Transverse colon (tissue), 4 donors: Measurements from ENCODE around the gene MAPKAP1. TPM values are rescaled to one million over a fixed set of nuclear protein-coding genes. Genes with fewer than 3 reads are reported as not detected.

Experiments used
- DNase-seq: peaks from one replicate; pipeline ENCODE4 v3.0.0-alpha.2; 2019
- H3K27ac ChIP-seq, 4 donors: fragments of 200-600 bp; sonication (generic); 2 replicates each; pipeline ENCODE4 v1.5.1; 2016 to 2018; ENCODE audit warnings: inconsistent platforms in 4 of 4
- H3K27me3 ChIP-seq: fragments of 200-600 bp; sonication (generic); 2 replicates; pipeline ENCODE4 v1.5.1; 2017; ENCODE audit warnings: inconsistent platforms
- H3K36me3 ChIP-seq, 4 donors: fragments of 200-600 bp; sonication (generic); 2 replicates each; pipeline ENCODE4 v1.5.1; 2017 to 2019; ENCODE audit warnings: inconsistent platforms in 4 of 4
- H3K4me1 ChIP-seq, 4 donors: fragments of 200-600 bp; sonication (generic); 2 replicates each; pipeline ENCODE4 v1.5.1; 2017 to 2020; ENCODE audit warnings: inconsistent platforms in 4 of 4
- H3K4me3 ChIP-seq, 4 donors: fragments of 200-600 bp; sonication (generic); 1 replicate in 1 of 4; 2 replicates in 3 of 4; pipeline versions ENCODE4 v1.5.1 to v1.6.1; 2017 to 2019; ENCODE audit warnings: inconsistent platforms in 4 of 4
- H3K9me3 ChIP-seq, 2 donors: fragments of 200-600 bp; sonication (generic); 2 replicates each; pipeline ENCODE4 v1.5.1; 2017 to 2019; ENCODE audit warnings: inconsistent platforms in 2 of 2
- EP300 ChIP-seq: sonication (generic); formaldehyde crosslinking; IDR thresholded peaks from one replicate; pipeline ENCODE4 v1.6.1; 2017; ENCODE audit warnings: antibody characterized with exemption, low read depth
- POLR2A ChIP-seq: fragments of 450-650 bp; IDR thresholded peaks from one replicate; pipeline ENCODE4 v1.6.1; 2016; ENCODE audit warnings: antibody characterized with exemption, mild to moderate bottlenecking, moderate library complexity
- POLR2AphosphoS5 ChIP-seq, 3 donors: sonication (generic); formaldehyde crosslinking; IDR thresholded peaks; one replicate each; pipeline ENCODE4 v1.6.1; 2016; ENCODE audit warnings: antibody characterized with exemption in 3 of 3
- WGBS, 2 donors: methylation state at CpG; one replicate each; pipeline ENCODE4 v1.1.5; 2018; ENCODE audit warnings: low coverage in 1 of 2; 5-methylcytosine and 5-hydroxymethylcytosine counted together
- in situ Hi-C, 4 donors: fragments of 200-750 bp; cut with MboI; loops; one replicate each; pipeline versions ENCODE4 v1.15.0 to v1.15.1; 2017; ENCODE audit warnings: low sequenced_read_pairs in 3 of 4, low pct_ligation_motif_present in 1 of 4, low pct_unique_long_range_greater_than_20kb in 1 of 4
- intact Hi-C: fragments of 100-400 bp; cut with DNase I; formaldehyde crosslinking; loops from one replicate; pipeline ENCODE4 v1.15.1; 2023; ENCODE audit warnings: low total_unique reads
- total RNA-seq, 4 donors: library from RNA; depleted of rRNA; stranded (reverse); fragments of >200 nt; gene quantifications; one replicate each; pipeline ENCODE4 v1.1.0, GENCODE V29; 2016
- TF ChIP-seq, protein P1 (sequence below), 5 experiments: fragments of 200-600 bp in 3 of 5; fragments of 450-650 bp in 2 of 5; sonication (generic) in 3 of 5; IDR thresholded peaks; 1 replicate in 2 of 5; 2 replicates in 3 of 5; pipeline ENCODE4 v1.5.1; 2016 to 2017; ENCODE audit warnings: antibody characterized with exemption in 5 of 5, inconsistent platforms in 3 of 5, mild to moderate bottlenecking in 2 of 5, moderate library complexity in 1 of 5

The MAPKAP1 gene
- total RNA-seq, 4 donors from 2014 or later = 59.8 to 83.4 (median 71.2) TPM

- no peaks in the 10 kb centered on the region for H3K9me3 ChIP-seq
- intact Hi-C loops = no loop called here
- TF ChIP-seq EP300 (no peak), POLR2AphosphoS5 (IDR thresholded peaks at IDR 0.05) (no peak), POLR2A (no peak)
- TF ChIP-seq, protein P1, sequence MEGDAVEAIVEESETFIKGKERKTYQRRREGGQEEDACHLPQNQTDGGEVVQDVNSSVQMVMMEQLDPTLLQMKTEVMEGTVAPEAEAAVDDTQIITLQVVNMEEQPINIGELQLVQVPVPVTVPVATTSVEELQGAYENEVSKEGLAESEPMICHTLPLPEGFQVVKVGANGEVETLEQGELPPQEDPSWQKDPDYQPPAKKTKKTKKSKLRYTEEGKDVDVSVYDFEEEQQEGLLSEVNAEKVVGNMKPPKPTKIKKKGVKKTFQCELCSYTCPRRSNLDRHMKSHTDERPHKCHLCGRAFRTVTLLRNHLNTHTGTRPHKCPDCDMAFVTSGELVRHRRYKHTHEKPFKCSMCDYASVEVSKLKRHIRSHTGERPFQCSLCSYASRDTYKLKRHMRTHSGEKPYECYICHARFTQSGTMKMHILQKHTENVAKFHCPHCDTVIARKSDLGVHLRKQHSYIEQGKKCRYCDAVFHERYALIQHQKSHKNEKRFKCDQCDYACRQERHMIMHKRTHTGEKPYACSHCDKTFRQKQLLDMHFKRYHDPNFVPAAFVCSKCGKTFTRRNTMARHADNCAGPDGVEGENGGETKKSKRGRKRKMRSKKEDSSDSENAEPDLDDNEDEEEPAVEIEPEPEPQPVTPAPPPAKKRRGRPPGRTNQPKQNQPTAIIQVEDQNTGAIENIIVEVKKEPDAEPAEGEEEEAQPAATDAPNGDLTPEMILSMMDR (IDR thresholded peaks at IDR 0.05) = no peak
- H3K36me3 ChIP-seq = no peaks in the 10 kb centered on the region
- DNase-seq = no peak
- no peak overlapping the region for H3K27ac ChIP-seq
- WGBS, 2 donors = 82 to 92% methylated on average over 1 to 4 of the region's 4 CpGs
- H3K4me1 ChIP-seq = peaks cover 2 to 9% (median 5%) of the 10 kb centered on the region in 4 donors
- in situ Hi-C loops = loop anchor here in 3 of 4 donors (10.0 to 25.0 kb wide), 2 partner anchors 84 to 227 kb away; no protein-coding TSS in a partner anchor
- H3K27me3 ChIP-seq = no peaks in the 10 kb centered on the region
- no peak overlapping the region for H3K4me3 ChIP-seq
These were observed 68.0 kb downstream of the MAPKAP1 start for GRCh38 chr9:125639057-125639456.

- no peak overlapping the region for H3K27ac ChIP-seq
- DNase-seq = no peak
- peaks cover 7 to 15% (median 11%) of the 10 kb centered on the region in 4 donors for H3K4me1 ChIP-seq
- no peak overlapping the region for H3K4me3 ChIP-seq
- in situ Hi-C loops = loop anchor here in 3 of 4 donors (10.0 to 25.0 kb wide), 2 partner anchors 84 to 226 kb away; no protein-coding TSS in a partner anchor
- no peaks in the 10 kb centered on the region for H3K9me3 ChIP-seq
- WGBS, 2 donors = 88 to 90% methylated on average over 3 to 7 of the region's 7 CpGs
- H3K27me3 ChIP-seq = no peaks in the 10 kb centered on the region
- no peaks in the 10 kb centered on the region for H3K36me3 ChIP-seq
- TF ChIP-seq EP300 (no peak), POLR2A (no peak), POLR2AphosphoS5 (IDR thresholded peaks at IDR 0.05) (no peak)
- TF ChIP-seq, protein P1 (IDR thresholded peaks at IDR 0.05) = no peak
- intact Hi-C loops = no loop called here
These were observed 68.6 kb downstream of the MAPKAP1 start for GRCh38 chr9:125638239-125639045.

DNA sequence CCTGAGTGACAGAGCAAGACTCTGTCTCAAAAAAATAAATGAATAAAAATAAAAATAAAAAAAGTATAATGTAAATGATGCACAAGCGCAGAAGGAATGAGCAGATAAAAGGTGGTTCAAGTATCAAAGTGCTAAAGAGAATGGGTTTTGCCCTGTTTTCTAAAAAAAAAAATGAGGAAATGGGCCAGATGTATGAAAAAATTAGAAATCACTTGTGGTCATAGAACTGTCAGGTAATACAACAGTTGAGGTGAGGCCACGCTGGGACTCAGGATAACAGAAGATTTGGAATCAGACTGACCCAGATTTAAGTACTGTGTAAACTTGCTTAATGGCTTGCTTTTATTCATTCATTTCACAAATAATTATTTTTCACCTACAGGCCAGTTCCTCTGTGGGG, 69.8 kb downstream of the MAPKAP1 start:
- Histone ChIP-seq H3K27me3 (no peaks in the 10 kb centered on the region), H3K9me3 (no peaks in the 10 kb centered on the region), H3K4me1 (peaks cover 17 to 27% (median 22%) of the 10 kb centered on the region in 4 donors), H3K27ac (no peak overlapping the region), H3K4me3 (no peak overlapping the region), H3K36me3 (no peaks in the 10 kb centered on the region)
- no peak for TF ChIP-seq EP300
- no peak for TF ChIP-seq POLR2A
- TF ChIP-seq, protein P1 (IDR thresholded peaks at IDR 0.05) = no peak
- TF ChIP-seq POLR2AphosphoS5 (IDR thresholded peaks at IDR 0.05) = no peak
- in situ Hi-C loops (loop anchor here in 3 of 4 donors (10.0 to 25.0 kb wide), 2 partner anchors 82 to 225 kb away; no protein-coding TSS in a partner anchor), intact Hi-C loops (no loop called here)
- WGBS, 2 donors = 86 to 91% methylated on average over 2 of the region's 2 CpGs
- DNase-seq = no peak

GRCh38 chr9:125635888-125636287, 71.1 kb downstream of the MAPKAP1 start:
- no peak for TF ChIP-seq POLR2A
- TF ChIP-seq POLR2AphosphoS5 (IDR thresholded peaks at IDR 0.05) = no peak
- TF ChIP-seq EP300 = no peak
- TF ChIP-seq, protein P1 (IDR thresholded peaks at IDR 0.05) = no peak
- Histone ChIP-seq H3K27ac (no peak overlapping the region), H3K9me3 (no peaks in the 10 kb centered on the region), H3K36me3 (no peaks in the 10 kb centered on the region), H3K4me3 (no peak overlapping the region), H3K27me3 (no peaks in the 10 kb centered on the region), H3K4me1 (peaks cover 17 to 34% (median 24%) of the 10 kb centered on the region in 4 donors)
- intact Hi-C loops (no loop called here), in situ Hi-C loops (loop anchor here in 3 of 4 donors (10.0 to 25.0 kb wide), 2 partner anchors 81 to 224 kb away; no protein-coding TSS in a partner anchor)
- WGBS, 2 donors = 70 to 71% methylated on average over 2 of the region's 2 CpGs
- no peak for DNase-seq
